Adrenal gland (tissue), 12 donors: Measurements from ENCODE around the gene DYRK1A. TPM values are rescaled to one million over a fixed set of nuclear protein-coding genes. Genes with fewer than 3 reads are reported as not detected.

Experiments
- DNase-seq, 7 donors: peaks; one replicate each; pipeline ENCODE4 v3.0.0-alpha.2; 2019 to 2020
- H3K27ac ChIP-seq, 5 donors: fragments of 200-600 bp; sonication (generic) in 4 of 5; 1 replicate in 3 of 5; 2 replicates in 2 of 5; pipeline versions ENCODE4 v1.5.1 to v1.8.0; 2016 to 2020; ENCODE audit warnings: mild to moderate bottlenecking in 1 of 5
- H3K27me3 ChIP-seq: fragments of 200-600 bp; 2 replicates; pipeline ENCODE4 v1.8.0; 2021
- H3K36me3 ChIP-seq, 2 donors: fragments of 200-600 bp; replicated peaks in 1 of 2; 1 replicate in 1 of 2; 2 replicates in 1 of 2; pipeline versions ENCODE4 v1.5.1 to v1.8.0; 2018 to 2022
- H3K4me1 ChIP-seq, 2 donors: fragments of 200-600 bp; replicated peaks in 1 of 2; 1 replicate in 1 of 2; 2 replicates in 1 of 2; pipeline versions ENCODE4 v1.5.1 to v1.8.0; 2018 to 2021
- H3K4me3 ChIP-seq, 4 donors: fragments of 200-600 bp; sonication (generic) in 3 of 4; one replicate each; pipeline ENCODE4 v1.5.1; 2016 to 2018
- H3K9me3 ChIP-seq, 3 donors: fragments of 200-600 bp; sonication (generic) in 1 of 3; replicated peaks in 1 of 3; 1 replicate in 2 of 3; 2 replicates in 1 of 3; pipeline versions ENCODE4 v1.5.1 to v1.8.0; 2016 to 2021
- CTCF ChIP-seq, 6 experiments: fragments of 450-650 bp in 4 of 6; fragments of 200-600 bp in 2 of 6; sonication (generic) in 1 of 6; IDR thresholded peaks; 1 replicate in 5 of 6; 2 replicates in 1 of 6; pipeline versions ENCODE4 v1.5.1 to v1.8.0; 2016 to 2021; ENCODE audit warnings: antibody characterized with exemption in 6 of 6, mild to moderate bottlenecking in 2 of 6, moderate library complexity in 1 of 6
- POLR2A ChIP-seq, 2 donors: fragments of 450-650 bp; IDR thresholded peaks; one replicate each; pipeline ENCODE4 v1.6.1; 2017; ENCODE audit warnings: antibody characterized with exemption in 2 of 2, mild to moderate bottlenecking in 2 of 2, moderate library complexity in 1 of 2
- WGBS, 4 donors: extraction: QIAGEN DNeasy Blood & Tissue Kit in 2 of 4; methylation state at CpG; one replicate each; pipeline versions ENCODE4 v1.1.5 to v1.1.7; 2013 to 2017; 5-methylcytosine and 5-hydroxymethylcytosine counted together
- intact Hi-C, 2 donors: fragments of 100-400 bp; cut with DNase I; formaldehyde crosslinking; loops; one replicate each; pipeline versions ENCODE4 v1.14.1 to v1.15.0; 2022 to 2023
- polyA plus RNA-seq, 3 donors: library from polyadenylated mRNA; stranded (reverse); fragments of 200-250 nt in 2 of 3; fragments of 350-450 nt in 1 of 3; fragmentation: Illumina TruSeq in 1 of 3; extraction: RNeasy Lipid Tissue Mini Kit (QIAGEN cat#74804) in 1 of 3; gene quantifications; one replicate each; pipeline ENCODE4 v1.2.3, GENCODE V29; 2013 to 2014
- total RNA-seq, 9 donors: library from RNA; depleted of rRNA in 4 of 9; stranded (reverse); fragments of >200 nt in 4 of 9; fragments of 120-200 nt in 1 of 9; fragmentation: NEBNext Ultra II Directional in 1 of 9; extraction: Animal tissue kit (Norgen Biotek cat#: 25700) in 1 of 9; gene quantifications; one replicate each; pipeline versions ENCODE4 v1.1.0 to v1.2.4, GENCODE V29; 2013 to 2023
- donor health status: healthy with polysubstance abuse.
- donor health status: Bipolar disorder and iron deficiency.
- donor health status: DM: yes; HTN: yes; CAD: no.
- donor health status: DM: no; HTN: no; CAD: no.
- donor health status: DM: no; HTN: no; CAD: no.
- donor health status: DM: yes; HTN: yes; CAD: no.

DYRK1A gene
- total and polyA plus RNA-seq, 12 donors, result 23.6 to 92.3 (median 57.7) TPM

GRCh38 chr21:37560385-37560784, 193.8 kb downstream of the DYRK1A start:
- TF ChIP-seq POLR2A (IDR thresholded peaks at IDR 0.05), result no peak
- no peak for TF ChIP-seq CTCF (IDR thresholded peaks at IDR 0.05)
- 84 to 92% (median 89%) methylated on average over 2 to 5 of the region's 5 CpGs for WGBS, 4 donors
- Histone ChIP-seq H3K4me3 (no peak overlapping the region), H3K9me3 (no peaks in the 10 kb centered on the region), H3K36me3 (no peaks in the 10 kb centered on the region), H3K4me1 (peaks cover 4 to 18% of the 10 kb centered on the region in 2 donors), H3K27ac (no peak overlapping the region), H3K27me3 (no peaks in the 10 kb centered on the region)
- peak in 1 of 7 donors; percentile 45 for DNase-seq
- intact Hi-C loops, result no loop called here

- intact Hi-C loops, result no loop called here
- Histone ChIP-seq H3K27ac (no peak overlapping the region), H3K4me1 (peaks cover 4 to 18% of the 10 kb centered on the region in 2 donors), H3K4me3 (no peak overlapping the region), H3K27me3 (no peaks in the 10 kb centered on the region), H3K36me3 (no peaks in the 10 kb centered on the region), H3K9me3 (no peaks in the 10 kb centered on the region)
- TF ChIP-seq CTCF (IDR thresholded peaks at IDR 0.05) (no peak), POLR2A (IDR thresholded peaks at IDR 0.05) (no peak)
- peak in 1 of 7 donors; percentile 45 for DNase-seq
- 84 to 96% (median 91%) methylated on average over 6 to 7 of the region's 7 CpGs for WGBS, 4 donors
Observed at GRCh38 chr21:37561506-37561905, 194.9 kb downstream of the DYRK1A start.

GRCh38 chr21:37561941-37562919, 195.7 kb downstream of the DYRK1A start:
- peak in 1 of 7 donors; percentile 37 for DNase-seq
- 89 to 94% (median 92%) methylated on average over 11 of the region's 11 CpGs for WGBS, 4 donors
- intact Hi-C loops, result no loop called here

More at GRCh38 chr21:37561941-37562919, 195.7 kb downstream of the DYRK1A start:
- TF ChIP-seq POLR2A (IDR thresholded peaks at IDR 0.05) (no peak), CTCF (IDR thresholded peaks at IDR 0.05) (no peak)
- Histone ChIP-seq H3K4me1 (peaks cover 4 to 18% of the 10 kb centered on the region in 2 donors), H3K27ac (no peak overlapping the region), H3K27me3 (no peaks in the 10 kb centered on the region), H3K4me3 (no peak overlapping the region), H3K36me3 (no peaks in the 10 kb centered on the region), H3K9me3 (no peaks in the 10 kb centered on the region)
